Measurements from ENCODE around the gene PIP4K2A. TPM values are rescaled to one million over a fixed set of nuclear protein-coding genes. Genes with fewer than 3 reads are reported as not detected.

The PIP4K2A gene
- total and polyA plus RNA-seq, 2 of the 8 experiments (the other 6 are each of a cell fraction or from before 2014, with no cell fraction given) = 19.0 to 60.9 TPM

DNA sequence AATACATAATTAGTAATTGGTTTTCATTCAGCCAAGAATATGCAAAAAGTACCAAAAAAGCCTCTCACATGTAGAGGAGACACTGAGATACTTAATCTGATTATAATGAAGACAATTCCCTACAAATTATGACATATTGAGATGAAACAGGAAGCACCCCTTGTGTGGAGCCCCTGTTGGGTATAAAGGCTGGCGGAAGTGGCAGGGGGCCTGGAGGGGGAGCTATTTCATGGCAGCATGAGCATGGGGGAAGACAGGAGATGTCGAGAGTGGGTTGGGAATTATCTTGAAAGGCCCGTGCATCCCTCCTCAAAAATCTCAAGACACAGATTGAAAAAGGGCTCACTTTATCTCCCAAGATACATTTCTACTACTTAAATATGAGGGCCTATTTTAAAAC lies 96.9 kb downstream of the PIP4K2A start:
- no peak overlapping the region for H2AFZ ChIP-seq (ENCODE audit: low read length)
- WGBS, 2 experiments (ENCODE audit: extremely low coverage in 1 of 2, insufficient coverage in 1 of 2, insufficient read length in 1 of 2, insufficient replicate concordance in 2 of 2, low coverage in 1 of 2, low lambda C conversion rate in 2 of 2, missing lambda C conversion rate in 1 of 2) = 66% methylated on average over 3 of the region's 3 CpGs; no CpG with 5 or more reads in 1 of the 2 experiments
- H3K9me3 ChIP-seq (ENCODE audit: insufficient read depth in 2 of 2, low read depth in 1 of 2, low read length in 1 of 2) = no peaks in the 10 kb centered on the region
- no peaks in the 10 kb centered on the region for H3K23me2 ChIP-seq (ENCODE audit: low read depth, low read length)
- H4K5ac ChIP-seq (ENCODE audit: insufficient read length, low read depth, low read length) = no peak overlapping the region
- no peak overlapping the region for H3K56ac ChIP-seq (replicated peaks; ENCODE audit: insufficient read length, low read depth, low read length)
- no peak overlapping the region for H3K18ac ChIP-seq (ENCODE audit: extremely low read depth, low read length)
- DNase-seq (ENCODE audit: low read depth in 1 of 2, low spot score in 2 of 2) (no peak), FAIRE-seq (no peak)
- no peak overlapping the region for H4K91ac ChIP-seq (replicated peaks; ENCODE audit: insufficient read length, low read length)
- no peak overlapping the region for H2BK12ac ChIP-seq (ENCODE audit: low read depth, low read length)
- H4K20me1 ChIP-seq (replicated peaks in 1 of 2; ENCODE audit: control insufficient read depth in 1 of 2, insufficient read depth in 2 of 2, low read length in 2 of 2) = peaks cover 0 to 5% of the 10 kb centered on the region in 2 experiments
- H3K4me1 ChIP-seq (replicated peaks in 1 of 4; ENCODE audit: control insufficient read depth in 3 of 4, insufficient read depth in 4 of 4, low read length in 3 of 4) = peaks cover 4 to 26% (median 19%) of the 10 kb centered on the region in 4 experiments
- no peak overlapping the region for H2BK5ac ChIP-seq (ENCODE audit: low read depth, low read length)
- H4K8ac ChIP-seq (ENCODE audit: extremely low read depth, insufficient read depth, low read length) = no peak overlapping the region
- no peak overlapping the region for H3K23ac ChIP-seq (ENCODE audit: insufficient read length)
- ChIA-PET POLR2A (ENCODE audit: partially characterized antibody) (no interaction called here), CTCF (ENCODE audit: partially characterized antibody) (interaction anchor here (0.7 to 2.4 kb wide), 8 partner anchors 9 to 364 kb away, joined by 3 to 6 read pairs (median 4); no protein-coding TSS in a partner anchor)
- H3K4ac ChIP-seq (replicated peaks; ENCODE audit: insufficient read length, low read depth, low read length) = no peak overlapping the region
- H3K79me1 ChIP-seq (ENCODE audit: low read depth, low read length) = no peaks in the 10 kb centered on the region; the same call in 1 of the 2 replicates
- TF ChIP-seq, protein P1, sequence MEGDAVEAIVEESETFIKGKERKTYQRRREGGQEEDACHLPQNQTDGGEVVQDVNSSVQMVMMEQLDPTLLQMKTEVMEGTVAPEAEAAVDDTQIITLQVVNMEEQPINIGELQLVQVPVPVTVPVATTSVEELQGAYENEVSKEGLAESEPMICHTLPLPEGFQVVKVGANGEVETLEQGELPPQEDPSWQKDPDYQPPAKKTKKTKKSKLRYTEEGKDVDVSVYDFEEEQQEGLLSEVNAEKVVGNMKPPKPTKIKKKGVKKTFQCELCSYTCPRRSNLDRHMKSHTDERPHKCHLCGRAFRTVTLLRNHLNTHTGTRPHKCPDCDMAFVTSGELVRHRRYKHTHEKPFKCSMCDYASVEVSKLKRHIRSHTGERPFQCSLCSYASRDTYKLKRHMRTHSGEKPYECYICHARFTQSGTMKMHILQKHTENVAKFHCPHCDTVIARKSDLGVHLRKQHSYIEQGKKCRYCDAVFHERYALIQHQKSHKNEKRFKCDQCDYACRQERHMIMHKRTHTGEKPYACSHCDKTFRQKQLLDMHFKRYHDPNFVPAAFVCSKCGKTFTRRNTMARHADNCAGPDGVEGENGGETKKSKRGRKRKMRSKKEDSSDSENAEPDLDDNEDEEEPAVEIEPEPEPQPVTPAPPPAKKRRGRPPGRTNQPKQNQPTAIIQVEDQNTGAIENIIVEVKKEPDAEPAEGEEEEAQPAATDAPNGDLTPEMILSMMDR (IDR thresholded peaks at IDR 0.05; ENCODE audit: control extremely low read depth in 1 of 3, insufficient read depth in 1 of 3, low read depth in 1 of 3, low read length in 3 of 3) = peak; percentile 23 to 33 (median 26)
- TF ChIP-seq RAD21 (IDR thresholded peaks at IDR 0.05 in 1 of 2, conservative IDR thresholded peaks at IDR 0.05 in 1 of 2; ENCODE audit: low read depth in 2 of 2, low read length in 2 of 2) (peak in 1 of 2 experiments; percentile 36; a peak in 3 of 4 replicates), ASH2L (IDR thresholded peaks at IDR 0.05; ENCODE audit: low read length) (no peak)
- no peak overlapping the region for H3K14ac ChIP-seq (ENCODE audit: insufficient read length)
- H3K9ac ChIP-seq (replicated peaks in 1 of 4; ENCODE audit: extremely low read depth in 1 of 4, low read depth in 3 of 4, low read length in 3 of 4) = no peak overlapping the region
- peaks cover 0 to 89% of the 10 kb centered on the region in 2 experiments; a peak in 3 of 4 replicates for H3K79me2 ChIP-seq (ENCODE audit: control insufficient read depth in 1 of 2, insufficient read depth in 2 of 2, low read length in 2 of 2)
- no peak overlapping the region for H3K4me3 ChIP-seq (ENCODE audit: extremely low read depth in 1 of 4, insufficient read depth in 2 of 4, low read depth in 3 of 4, low read length in 4 of 4)
- no peak overlapping the region for H2BK120ac ChIP-seq (replicated peaks; ENCODE audit: low read depth, low read length)
- H3K4me2 ChIP-seq (ENCODE audit: insufficient read depth in 1 of 2, low read depth in 2 of 2, low read length in 2 of 2) = no peak overlapping the region
- no peak overlapping the region for H2BK20ac ChIP-seq (ENCODE audit: low read length)
- H3K27ac ChIP-seq (ENCODE audit: low read depth, low read length) = no peak overlapping the region
- H3K27me3 ChIP-seq (replicated peaks in 1 of 4; ENCODE audit: control insufficient read depth in 3 of 4, extremely low read depth in 1 of 4, insufficient read depth in 3 of 4, low read length in 3 of 4) = no peaks in the 10 kb centered on the region
- H3K36me3 ChIP-seq (ENCODE audit: control insufficient read depth in 2 of 4, insufficient read depth in 4 of 4, low read length in 3 of 4) = no peaks in the 10 kb centered on the region
- no peak overlapping the region for H2BK15ac ChIP-seq (ENCODE audit: low read length)
- no peak overlapping the region for H2AK5ac ChIP-seq (ENCODE audit: low read depth, low read length)

Data from H1 (cell line).